Keratinocyte (primary cell): Measurements from ENCODE around the gene POLR3G. TPM values are rescaled to one million over a fixed set of nuclear protein-coding genes. Genes with fewer than 3 reads are reported as not detected.

Experiments
- DNase-seq: peaks from one replicate; pipeline ENCODE4 v3.0.0-alpha.2; 2011; ENCODE audit warnings: low read depth, missing footprints, low spot score
- FAIRE-seq: peaks from 2 replicates; lab custom pipeline; 2011; peaks lifted over from hg19 to GRCh38; lab: Jason Lieb, UNC
- H2AFZ ChIP-seq: 2 replicates; pipeline ENCODE4 v1.6.0; 2012; ENCODE audit warnings: low read length, control low read depth, inconsistent platforms; ENCODE audit not compliant: control insufficient read depth
- H3K27ac ChIP-seq: 2 replicates; pipeline ENCODE4 v1.5.1; 2011; ENCODE audit warnings: low read length; ENCODE audit not compliant: control insufficient read depth, insufficient read depth
- H3K27me3 ChIP-seq: 3 replicates; pipeline ENCODE4 v1.6.0; 2011; ENCODE audit warnings: low read length; ENCODE audit not compliant: control insufficient read depth, insufficient read depth; ENCODE audit errors: extremely low read depth
- H3K36me3 ChIP-seq, 2 experiments: 2 replicates in 1 of 2; 3 replicates in 1 of 2; pipeline ENCODE4 v1.5.1; 2011; ENCODE audit warnings: low read length in 2 of 2, mild to moderate bottlenecking in 1 of 2; ENCODE audit not compliant: control insufficient read depth in 2 of 2, insufficient read depth in 2 of 2; ENCODE audit errors: extremely low read depth in 1 of 2
- H3K4me1 ChIP-seq: 3 replicates; pipeline ENCODE4 v1.5.1; 2011; ENCODE audit warnings: low read length; ENCODE audit not compliant: control insufficient read depth, insufficient read depth; ENCODE audit errors: extremely low read depth
- H3K4me2 ChIP-seq: 3 replicates; pipeline ENCODE4 v1.6.0; 2011; ENCODE audit warnings: low read depth, low read length; ENCODE audit not compliant: control insufficient read depth, insufficient read depth; ENCODE audit errors: extremely low read depth
- H3K4me3 ChIP-seq, 3 experiments: fragments of 200-600 bp in 1 of 3; sonication (generic) in 1 of 3; 2 replicates in 2 of 3; 3 replicates in 1 of 3; pipeline ENCODE4 v1.5.1; 2011 to 2016; ENCODE audit warnings: low read length in 3 of 3, mild to moderate bottlenecking in 3 of 3, control low read depth in 2 of 3, inconsistent platforms in 1 of 3, low read depth in 1 of 3, mixed read lengths in 1 of 3, mixed run types in 1 of 3, moderate library complexity in 1 of 3; ENCODE audit not compliant: control insufficient read depth in 2 of 3, insufficient read depth in 2 of 3; ENCODE audit errors: extremely low read depth in 1 of 3
- H3K79me2 ChIP-seq: 2 replicates; pipeline ENCODE4 v1.6.0; 2012; ENCODE audit warnings: low read length; ENCODE audit not compliant: control insufficient read depth, insufficient read depth
- H3K9ac ChIP-seq: 3 replicates; pipeline ENCODE4 v1.6.0; 2011; ENCODE audit warnings: low read length; ENCODE audit not compliant: control insufficient read depth, insufficient read depth; ENCODE audit errors: extremely low read depth
- H3K9me1 ChIP-seq: 3 replicates; pipeline ENCODE4 v1.6.0; 2011; ENCODE audit warnings: low read length; ENCODE audit not compliant: control insufficient read depth, insufficient read depth; ENCODE audit errors: extremely low read depth
- H3K9me3 ChIP-seq: 2 replicates; pipeline ENCODE4 v1.5.1; 2012; ENCODE audit warnings: low read depth, low read length; ENCODE audit not compliant: control insufficient read depth
- H4K20me1 ChIP-seq: 3 replicates; pipeline ENCODE4 v1.6.0; 2011; ENCODE audit warnings: low read length; ENCODE audit not compliant: control insufficient read depth, insufficient read depth; ENCODE audit errors: extremely low read depth
- CTCF ChIP-seq, 3 experiments: IDR thresholded peaks in 1 of 3; conservative IDR thresholded peaks in 1 of 3; optimal IDR thresholded peaks in 1 of 3; 2 replicates in 2 of 3; 3 replicates in 1 of 3; pipeline versions ENCODE3 to v1.5.1; 2011; ENCODE audit warnings: low read length in 3 of 3, mild to moderate bottlenecking in 3 of 3, moderate library complexity in 2 of 3, control low read depth in 1 of 3, inconsistent platforms in 1 of 3; ENCODE audit not compliant: insufficient read depth in 2 of 3; ENCODE audit errors: extremely low read depth in 1 of 3
- EZH2 ChIP-seq: IDR thresholded peaks from one replicate; pipeline ENCODE4 v1.6.1; 2012; ENCODE audit warnings: inconsistent platforms, mild to moderate bottlenecking, low read length, moderate library complexity
- dilution Hi-C: fragments of 300-500 bp; cut with MboI; formaldehyde crosslinking; loops from one replicate; pipeline ENCODE4 v1.7.0; 2020; ENCODE audit warnings: low sequenced_read_pairs; ENCODE audit not compliant: extremely low pct_ligation_motif_present
- polyA plus RNA-seq, 5 experiments: library from polyadenylated mRNA; depleted of rRNA in 3 of 5; stranded (reverse) in 3 of 5; stranded (forward) in 1 of 5; unstranded in 1 of 5; fragments of >200 nt; gene quantifications; 1 replicate in 1 of 5; 2 replicates in 3 of 5; 3 replicates in 1 of 5; pipeline versions ENCODE4 v1.2.1 to v1.2.3, GENCODE V29; 2011 to 2012; ENCODE audit warnings: missing spikeins in 2 of 5, low read depth in 1 of 5, low replicate concordance in 1 of 5

POLR3G gene
- polyA plus RNA-seq, 1 donor (not counting 4 experiments of a cell fraction or from before 2014, with no cell fraction given) = 27.0 TPM

- Histone ChIP-seq H2AFZ (no peak overlapping the region), H3K79me2 (peaks cover 2% of the 10 kb centered on the region), H3K36me3 (no peaks in the 10 kb centered on the region), H3K4me3 (no peak overlapping the region), H3K9me1 (no peaks in the 10 kb centered on the region), H3K27ac (no peak overlapping the region), H3K9ac (no peak overlapping the region), H3K9me3 (no peaks in the 10 kb centered on the region), H4K20me1 (no peaks in the 10 kb centered on the region), H3K4me2 (no peak overlapping the region), H3K27me3 (no peaks in the 10 kb centered on the region), H3K4me1 (peaks cover 2% of the 10 kb centered on the region)
- DNase-seq (no peak), FAIRE-seq (no peak)
- dilution Hi-C loops = no loop called here
- TF ChIP-seq EZH2 (no peak), CTCF (optimal IDR thresholded peaks at IDR 0.05 in 1 of 3, IDR thresholded peaks at IDR 0.05 in 1 of 3, conservative IDR thresholded peaks at IDR 0.05 in 1 of 3; ENCODE audit: extremely low read depth in 1 of 3, insufficient read depth in 2 of 3, low read length in 3 of 3) (no peak)
These were observed 13.4 kb upstream of the POLR3G start for GRCh38 chr5:90461288-90461687.

- H3K79me2 ChIP-seq = peaks cover 37% of the 10 kb centered on the region
- no peaks in the 10 kb centered on the region for H3K27me3 ChIP-seq
- H3K9ac ChIP-seq = peak overlapping the region; percentile 89
- H3K9me1 ChIP-seq = no peaks in the 10 kb centered on the region
- TF ChIP-seq EZH2 (no peak), CTCF (optimal IDR thresholded peaks at IDR 0.05 in 1 of 3, IDR thresholded peaks at IDR 0.05 in 1 of 3, conservative IDR thresholded peaks at IDR 0.05 in 1 of 3; ENCODE audit: extremely low read depth in 1 of 3, insufficient read depth in 2 of 3, low read length in 3 of 3) (no peak)
- H4K20me1 ChIP-seq = no peaks in the 10 kb centered on the region
- H2AFZ ChIP-seq = peak overlapping the region; percentile 98
- H3K27ac ChIP-seq = peak overlapping the region; percentile 79
- no peaks in the 10 kb centered on the region for H3K36me3 ChIP-seq
- dilution Hi-C loops = no loop called here
- H3K4me2 ChIP-seq = peak overlapping the region; percentile 86
- FAIRE-seq (no peak), DNase-seq (no peak)
- peak overlapping the region; percentile 70 to 98 (median 94) for H3K4me3 ChIP-seq
- no peaks in the 10 kb centered on the region for H3K9me3 ChIP-seq
- H3K4me1 ChIP-seq = peaks cover 7% of the 10 kb centered on the region
These were observed 1.8 kb upstream of the POLR3G start for GRCh38 chr5:90472783-90473395.
